ENCODE data around the gene LSM14B. TPM values are rescaled to one million over a fixed set of nuclear protein-coding genes. Genes with fewer than 3 reads are reported as not detected.

Gene LSM14B
- total and polyA plus RNA-seq, 3 experiments from 2014 or later: 1.1 to 36.4 (median 35.8) TPM

DNA sequence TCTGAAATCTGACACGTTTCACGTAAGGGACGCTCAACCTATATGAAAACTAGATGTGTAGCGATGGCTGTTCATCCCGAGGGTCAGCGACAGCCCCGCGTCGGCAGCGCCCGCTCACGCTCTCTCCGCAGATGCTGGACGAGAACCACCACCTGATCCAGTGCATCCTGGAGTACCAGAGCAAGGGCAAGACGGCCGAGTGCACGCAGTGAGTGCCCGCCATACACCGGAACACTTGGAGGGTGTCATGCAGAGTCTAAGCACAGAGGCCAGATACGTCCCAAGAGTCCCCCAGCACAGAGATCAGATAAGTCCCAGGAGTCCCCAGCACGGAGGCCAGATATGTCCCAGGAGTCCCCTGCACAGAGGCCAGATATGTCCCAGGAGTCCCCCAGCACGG lies 36.3 kb downstream of the LSM14B start:
- no peaks in the 10 kb centered on the region for H3K4me1 ChIP-seq (ENCODE audit: insufficient read depth, low read length)
- Mint-ChIP-seq H3K27me3 (no peaks in the 10 kb centered on the region), H3K4me3 (no peak overlapping the region), H3K36me3 (peaks cover 4 to 53% (median 7%) of the 10 kb centered on the region in 3 donors), H3K27ac (peak overlapping the region in 1 of 8 donors; percentile 78), H3K9me3 (peaks cover 0 to 2% (median 0%) of the 10 kb centered on the region in 5 donors), H3K4me1 (peaks cover 6 to 27% (median 16%) of the 10 kb centered on the region in 3 donors)
- peaks cover under 1% of the 10 kb centered on the region for H3K9me3 ChIP-seq (ENCODE audit: low read length)
- no peak overlapping the region for H3K4me3 ChIP-seq (ENCODE audit: low read length)
- POLR2A ChIA-PET: interaction anchor here (1.0 kb wide), 1 partner anchor 37 kb away, joined by 5 read pairs; the partner anchor contains the start of gene LSM14B
- no peak for DNase-seq
- H3K27me3 ChIP-seq (ENCODE audit: insufficient read depth, low read length, poor library complexity, severe bottlenecking): no peaks in the 10 kb centered on the region
- H3K36me3 ChIP-seq (ENCODE audit: insufficient read depth, low read length): no peaks in the 10 kb centered on the region
- H3K27ac ChIP-seq (ENCODE audit: low read depth, low read length): no peak overlapping the region
- CTCF ChIA-PET: interaction anchor here (2.4 kb wide), 1 partner anchor 148 kb away, joined by 12 read pairs; no protein-coding TSS in a partner anchor

GRCh38 chr20:62159052-62159451 lies 36.8 kb downstream of the LSM14B start:
- no peak for DNase-seq
- Mint-ChIP-seq H3K4me1 (peaks cover 6 to 27% (median 16%) of the 10 kb centered on the region in 3 donors), H3K4me3 (no peak overlapping the region), H3K9me3 (peaks cover 0 to 2% (median 0%) of the 10 kb centered on the region in 5 donors), H3K27me3 (no peaks in the 10 kb centered on the region), H3K36me3 (peaks cover 0 to 53% (median 4%) of the 10 kb centered on the region in 3 donors), H3K27ac (no peak overlapping the region)
- H3K27ac ChIP-seq (ENCODE audit: low read depth, low read length): no peak overlapping the region
- H3K4me3 ChIP-seq (ENCODE audit: low read length): no peak overlapping the region
- H3K36me3 ChIP-seq (ENCODE audit: insufficient read depth, low read length): no peaks in the 10 kb centered on the region
- H3K4me1 ChIP-seq (ENCODE audit: insufficient read depth, low read length): no peaks in the 10 kb centered on the region
- POLR2A ChIA-PET: no interaction called here
- no peaks in the 10 kb centered on the region for H3K27me3 ChIP-seq (ENCODE audit: insufficient read depth, low read length, poor library complexity, severe bottlenecking)
- CTCF ChIA-PET: no interaction called here
- no peaks in the 10 kb centered on the region for H3K9me3 ChIP-seq (ENCODE audit: low read length)

- no peak overlapping the region for H3K27ac ChIP-seq (ENCODE audit: low read depth, low read length)
- H3K4me1 ChIP-seq (ENCODE audit: insufficient read depth, low read length): no peaks in the 10 kb centered on the region
- Mint-ChIP-seq H3K4me1 (peaks cover 6 to 25% (median 14%) of the 10 kb centered on the region in 3 donors), H3K27ac (peak overlapping the region in 4 of 8 donors; percentile 26 to 83 (median 74)), H3K9me3 (peaks cover 0 to 2% (median 0%) of the 10 kb centered on the region in 5 donors), H3K4me3 (peak overlapping the region in 3 of 7 donors; percentile 23 to 58 (median 54)), H3K27me3 (no peaks in the 10 kb centered on the region), H3K36me3 (peaks cover 0 to 53% (median under 1%) of the 10 kb centered on the region in 3 donors)
- CTCF ChIA-PET: no interaction called here
- peak in 1 of 5 donors; percentile 24 for DNase-seq
- POLR2A ChIA-PET: no interaction called here
- H3K27me3 ChIP-seq (ENCODE audit: insufficient read depth, low read length, poor library complexity, severe bottlenecking): no peaks in the 10 kb centered on the region
- no peak overlapping the region for H3K4me3 ChIP-seq (ENCODE audit: low read length)
- H3K9me3 ChIP-seq (ENCODE audit: low read length): no peaks in the 10 kb centered on the region
- H3K36me3 ChIP-seq (ENCODE audit: insufficient read depth, low read length): no peaks in the 10 kb centered on the region
Observed at GRCh38 chr20:62159839-62160238, 37.6 kb downstream of the LSM14B start.

DNA sequence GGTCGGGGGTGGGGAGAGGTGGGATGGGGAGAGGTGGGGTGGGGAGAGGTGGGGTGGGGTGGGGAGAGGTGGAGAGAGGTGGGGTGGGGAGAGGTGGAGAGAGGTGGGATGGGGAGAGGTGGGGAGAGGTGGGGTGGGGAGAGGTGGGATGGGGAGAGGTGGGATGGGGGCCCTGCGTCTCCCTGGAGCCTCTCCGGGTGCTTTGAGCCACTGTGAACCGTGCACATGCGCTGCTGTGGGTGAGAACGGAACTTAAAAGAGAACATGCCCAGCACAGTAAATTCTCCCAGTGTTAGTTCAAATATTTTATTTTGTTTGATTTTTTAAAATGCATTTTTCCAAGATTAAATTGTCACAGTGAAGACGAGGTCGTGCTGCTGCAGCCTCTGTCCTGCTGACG lies 38.0 kb downstream of the LSM14B start:
- no peak for DNase-seq
- Histone ChIP-seq H3K9me3 (ENCODE audit: low read length) (no peaks in the 10 kb centered on the region), H3K4me3 (ENCODE audit: low read length) (no peak overlapping the region), H3K27me3 (ENCODE audit: insufficient read depth, low read length, poor library complexity, severe bottlenecking) (no peaks in the 10 kb centered on the region), H3K4me1 (ENCODE audit: insufficient read depth, low read length) (no peaks in the 10 kb centered on the region), H3K36me3 (ENCODE audit: insufficient read depth, low read length) (no peaks in the 10 kb centered on the region), H3K27ac (ENCODE audit: low read depth, low read length) (no peak overlapping the region)
- ChIA-PET CTCF (no interaction called here), POLR2A (no interaction called here)
- Mint-ChIP-seq H3K27me3 (no peaks in the 10 kb centered on the region), H3K4me3 (no peak overlapping the region), H3K4me1 (peaks cover 6 to 24% (median 12%) of the 10 kb centered on the region in 3 donors), H3K36me3 (peaks cover 0 to 55% (median 0%) of the 10 kb centered on the region in 3 donors), H3K9me3 (peaks cover 0 to 2% (median 0%) of the 10 kb centered on the region in 5 donors), H3K27ac (no peak overlapping the region)

GRCh38 chr20:62160876-62161275 lies 38.6 kb downstream of the LSM14B start:
- no peak overlapping the region for H3K27ac ChIP-seq (ENCODE audit: low read depth, low read length)
- H3K4me1 ChIP-seq (ENCODE audit: insufficient read depth, low read length): no peaks in the 10 kb centered on the region
- no peak for DNase-seq
- H3K9me3 ChIP-seq (ENCODE audit: low read length): no peaks in the 10 kb centered on the region
- ChIA-PET POLR2A (no interaction called here), CTCF (no interaction called here)
- H3K4me3 ChIP-seq (ENCODE audit: low read length): no peak overlapping the region
- H3K27me3 ChIP-seq (ENCODE audit: insufficient read depth, low read length, poor library complexity, severe bottlenecking): no peaks in the 10 kb centered on the region
- Mint-ChIP-seq H3K4me3 (no peak overlapping the region), H3K27ac (peak overlapping the region in 1 of 8 donors; percentile 10), H3K4me1 (peaks cover 6 to 17% (median 12%) of the 10 kb centered on the region in 3 donors), H3K27me3 (no peaks in the 10 kb centered on the region), H3K36me3 (peaks cover 0 to 55% (median 0%) of the 10 kb centered on the region in 3 donors), H3K9me3 (peaks cover 0 to 2% (median 0%) of the 10 kb centered on the region in 5 donors)
- no peaks in the 10 kb centered on the region for H3K36me3 ChIP-seq (ENCODE audit: insufficient read depth, low read length)

- Histone ChIP-seq H3K27me3 (ENCODE audit: insufficient read depth, low read length, poor library complexity, severe bottlenecking) (no peaks in the 10 kb centered on the region), H3K4me3 (ENCODE audit: low read length) (no peak overlapping the region), H3K36me3 (ENCODE audit: insufficient read depth, low read length) (no peaks in the 10 kb centered on the region), H3K9me3 (ENCODE audit: low read length) (no peaks in the 10 kb centered on the region), H3K4me1 (ENCODE audit: insufficient read depth, low read length) (no peaks in the 10 kb centered on the region), H3K27ac (ENCODE audit: low read depth, low read length) (no peak overlapping the region)
- ChIA-PET CTCF (no interaction called here), POLR2A (no interaction called here)
- H3K4me3 Mint-ChIP-seq: peak overlapping the region in 1 of 7 donors; percentile 59
- H3K27me3 Mint-ChIP-seq: no peaks in the 10 kb centered on the region
- peaks cover 6 to 13% (median 12%) of the 10 kb centered on the region in 3 donors for H3K4me1 Mint-ChIP-seq
- no peak for DNase-seq
- no peak overlapping the region for H3K27ac Mint-ChIP-seq
- no peaks in the 10 kb centered on the region for H3K9me3 Mint-ChIP-seq
- peaks cover 0 to 58% (median under 1%) of the 10 kb centered on the region in 3 donors for H3K36me3 Mint-ChIP-seq
Observed at GRCh38 chr20:62161347-62161746, 39.1 kb downstream of the LSM14B start.

DNA sequence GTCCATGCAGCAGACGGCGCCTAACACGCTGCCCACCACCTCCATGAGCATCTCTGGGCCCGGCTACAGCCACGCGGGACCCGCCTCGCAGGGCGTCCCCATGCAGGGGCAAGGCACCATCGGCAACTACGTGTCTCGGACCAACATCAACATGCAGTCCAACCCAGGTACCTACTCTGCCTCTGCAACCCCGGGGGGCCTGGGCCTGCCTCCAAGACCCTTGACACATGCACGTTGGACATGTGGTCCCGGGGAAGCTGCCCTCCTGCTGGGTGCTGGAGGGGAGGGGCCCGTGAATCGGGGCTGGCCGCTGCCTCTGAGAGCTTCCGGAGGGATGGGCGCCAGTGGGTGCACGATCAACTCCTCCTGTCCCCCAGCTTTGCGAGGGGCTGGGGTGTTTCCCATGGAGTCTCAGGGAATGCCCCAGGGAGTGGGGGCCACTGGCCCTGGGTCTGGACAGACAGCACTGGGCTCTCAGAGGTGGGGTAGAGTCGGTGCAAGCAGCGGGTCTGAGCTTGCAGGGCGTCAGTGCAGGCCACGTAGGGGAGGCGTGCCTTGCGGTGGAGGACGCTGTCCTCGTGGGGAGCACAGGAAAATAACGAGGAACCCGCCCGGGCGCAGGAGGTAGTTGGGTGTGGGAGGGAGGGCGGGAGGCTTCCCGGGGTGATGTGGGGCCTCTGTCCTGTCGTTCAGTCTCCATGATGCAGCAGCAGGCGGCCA lies 40.6 kb downstream of the LSM14B start:
- no peak for DNase-seq
- H3K27me3 Mint-ChIP-seq: no peaks in the 10 kb centered on the region
- Histone ChIP-seq H3K27ac (ENCODE audit: low read depth, low read length) (no peak overlapping the region), H3K4me1 (ENCODE audit: insufficient read depth, low read length) (no peaks in the 10 kb centered on the region), H3K4me3 (ENCODE audit: low read length) (no peak overlapping the region), H3K36me3 (ENCODE audit: insufficient read depth, low read length) (no peaks in the 10 kb centered on the region), H3K9me3 (ENCODE audit: low read length) (no peaks in the 10 kb centered on the region), H3K27me3 (ENCODE audit: insufficient read depth, low read length, poor library complexity, severe bottlenecking) (no peaks in the 10 kb centered on the region)
- H3K36me3 Mint-ChIP-seq: peaks cover 0 to 59% (median 1%) of the 10 kb centered on the region in 3 donors
- ChIA-PET CTCF (no interaction called here), POLR2A (no interaction called here)
- no peaks in the 10 kb centered on the region for H3K9me3 Mint-ChIP-seq
- H3K27ac Mint-ChIP-seq: peak overlapping the region in 2 of 8 donors; percentile 58 to 87
- peaks cover 6 to 9% (median 6%) of the 10 kb centered on the region in 3 donors for H3K4me1 Mint-ChIP-seq
- H3K4me3 Mint-ChIP-seq: no peak overlapping the region

- Histone ChIP-seq H3K4me3 (ENCODE audit: low read length) (no peak overlapping the region), H3K27me3 (ENCODE audit: insufficient read depth, low read length, poor library complexity, severe bottlenecking) (no peaks in the 10 kb centered on the region), H3K36me3 (ENCODE audit: insufficient read depth, low read length) (no peaks in the 10 kb centered on the region), H3K27ac (ENCODE audit: low read depth, low read length) (no peak overlapping the region), H3K9me3 (ENCODE audit: low read length) (no peaks in the 10 kb centered on the region), H3K4me1 (ENCODE audit: insufficient read depth, low read length) (no peaks in the 10 kb centered on the region)
- H3K27ac Mint-ChIP-seq: no peak overlapping the region
- H3K4me1 Mint-ChIP-seq: peaks cover 6 to 9% (median 6%) of the 10 kb centered on the region in 3 donors
- no peaks in the 10 kb centered on the region for H3K9me3 Mint-ChIP-seq
- POLR2A ChIA-PET: no interaction called here
- DNase-seq: no peak
- CTCF ChIA-PET: no interaction called here
- H3K36me3 Mint-ChIP-seq: peaks cover 0 to 64% (median 1%) of the 10 kb centered on the region in 3 donors
- no peak overlapping the region for H3K4me3 Mint-ChIP-seq
- no peaks in the 10 kb centered on the region for H3K27me3 Mint-ChIP-seq
Observed at GRCh38 chr20:62163485-62163865, 41.2 kb downstream of the LSM14B start.
